ENCODE data around the gene MAP2. TPM values are rescaled to one million over a fixed set of nuclear protein-coding genes. Genes with fewer than 3 reads are reported as not detected.

MAP2 gene
- total and polyA plus RNA-seq, 11 donors = 3.2 to 19.3 (median 8.9) TPM

- no peak for DNase-seq
- TF ChIP-seq CTCF (IDR thresholded peaks at IDR 0.05) = no peak
- no peak for TF ChIP-seq POLR2A (IDR thresholded peaks at IDR 0.05)
- no peaks in the 10 kb centered on the region for H3K4me1 ChIP-seq
- no peaks in the 10 kb centered on the region for H3K9me3 ChIP-seq
- no peak for ATAC-seq
- H3K27ac ChIP-seq = no peak overlapping the region
- no peaks in the 10 kb centered on the region for H3K27me3 ChIP-seq
- H3K36me3 ChIP-seq = no peaks in the 10 kb centered on the region
- no peak overlapping the region for H3K4me3 ChIP-seq
- intact Hi-C loops (cut with DNase I) = no loop called here
Measured at GRCh38 chr2:209644842-209645241, 221.0 kb downstream of the MAP2 start.

- no peak for ATAC-seq
- Histone ChIP-seq H3K36me3 (peaks cover 0 to 8% (median 0%) of the 10 kb centered on the region in 9 donors), H3K9me3 (no peaks in the 10 kb centered on the region), H3K4me1 (no peaks in the 10 kb centered on the region), H3K4me3 (no peak overlapping the region), H3K27me3 (no peaks in the 10 kb centered on the region), H3K27ac (no peak overlapping the region)
- DNase-seq = no peak
- no peak for TF ChIP-seq POLR2A (IDR thresholded peaks at IDR 0.05)
- TF ChIP-seq CTCF (IDR thresholded peaks at IDR 0.05) = no peak
- 77 to 86% (median 80%) methylated on average over 3 of the region's 3 CpGs for WGBS, 4 donors
- intact Hi-C loops (cut with DNase I) = no loop called here
Measured at GRCh38 chr2:209648714-209649113, 224.9 kb downstream of the MAP2 start.

GRCh38 chr2:209653134-209653533 is 229.3 kb downstream of the MAP2 start:
- no peak overlapping the region for H3K27ac ChIP-seq
- 82 to 90% (median 87%) methylated on average over 6 of the region's 6 CpGs for WGBS, 4 donors
- H3K27me3 ChIP-seq = no peaks in the 10 kb centered on the region
- TF ChIP-seq POLR2A (IDR thresholded peaks at IDR 0.05) = no peak
- TF ChIP-seq CTCF (IDR thresholded peaks at IDR 0.05) = no peak
- ATAC-seq (no peak), DNase-seq (peak in 1 of 5 donors; percentile 11)
- peaks cover 0 to 11% (median 0%) of the 10 kb centered on the region in 9 donors for H3K36me3 ChIP-seq
- H3K4me3 ChIP-seq = no peak overlapping the region
- H3K4me1 ChIP-seq = no peaks in the 10 kb centered on the region
- H3K9me3 ChIP-seq = peaks cover 0 to 5% (median 0%) of the 10 kb centered on the region in 12 donors
- intact Hi-C loops (cut with DNase I) = no loop called here

- intact Hi-C loops (cut with DNase I) = no loop called here
- TF ChIP-seq CTCF (IDR thresholded peaks at IDR 0.05) (no peak), POLR2A (IDR thresholded peaks at IDR 0.05) (no peak)
- no peak overlapping the region for H3K4me3 ChIP-seq
- H3K27me3 ChIP-seq = no peaks in the 10 kb centered on the region
- H3K36me3 ChIP-seq = no peaks in the 10 kb centered on the region
- DNase-seq = no peak
- ATAC-seq = no peak
- H3K9me3 ChIP-seq = peaks cover 0 to 5% (median 0%) of the 10 kb centered on the region in 12 donors
- H3K27ac ChIP-seq = no peak overlapping the region
- 72 to 88% (median 86%) methylated on average over 9 of the region's 9 CpGs for WGBS, 4 donors
- no peaks in the 10 kb centered on the region for H3K4me1 ChIP-seq
Measured at GRCh38 chr2:209661286-209661894, 237.5 kb downstream of the MAP2 start.

All from heart left ventricle (tissue), 16 donors.